Measurements from ENCODE around the gene PLBD2.
"Not testable (repeated sequence)": the region's sequence is repeated elsewhere in the genome, so short reads cannot be mapped to it uniquely, and the experiment has no call there.

Gene PLBD2

GRCh38 chr12:113334786-113335539 lies 23.4 kb upstream of the PLBD2 start, which contains the start of gene SLC8B1:
Gene SLC8B1 (minus strand): TSS chr12:113335109. CDS start chr12:113332878, 2,231 bp downstream.
- DNase-seq: peak; percentile 39

DNA sequence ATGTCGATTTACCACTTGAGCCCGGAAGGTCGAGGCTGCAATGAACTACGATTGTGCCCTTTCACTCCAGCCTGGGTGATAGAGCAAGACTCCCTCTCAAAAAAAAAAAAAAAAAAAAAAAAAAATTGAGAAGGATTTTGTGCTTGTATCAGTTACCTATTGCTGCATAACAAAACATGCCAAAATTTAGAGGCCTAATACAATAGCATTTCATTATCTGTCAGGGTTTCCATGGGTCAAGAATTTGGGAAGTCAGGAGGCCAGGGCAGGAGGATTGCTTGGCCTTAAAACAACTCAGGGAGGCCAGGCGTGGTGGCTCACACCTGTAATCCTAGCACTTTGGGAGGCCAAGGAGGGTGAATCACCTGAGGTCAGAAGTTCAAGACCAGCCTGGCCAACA lies 18.8 kb upstream of the PLBD2 start:
- no peak for DNase-seq

- DNase-seq: no peak
Measured at GRCh38 chr12:113340061-113340460, 18.3 kb upstream of the PLBD2 start.

DNA sequence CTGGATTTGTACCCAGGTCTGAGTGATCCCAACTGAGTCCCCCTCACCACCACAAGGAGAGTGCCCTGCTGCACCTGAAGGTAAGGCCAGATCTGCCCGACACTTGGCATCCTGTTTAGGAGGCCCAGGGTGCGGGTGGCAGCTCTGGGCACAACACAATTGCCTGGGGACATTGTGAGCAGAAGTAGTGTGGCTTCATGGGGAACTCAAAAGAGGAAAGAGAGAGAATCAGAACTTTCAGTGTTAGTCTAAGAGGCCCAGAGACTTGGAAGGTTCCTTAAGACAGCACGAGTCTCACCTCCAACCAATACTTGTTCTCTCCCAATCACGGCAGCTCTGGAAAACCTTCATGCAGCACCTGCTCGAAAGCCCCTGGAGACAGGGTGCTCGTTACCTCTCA lies 16.9 kb upstream of the PLBD2 start:
- no peak for DNase-seq

- no peak for DNase-seq
Measured at GRCh38 chr12:113345318-113345717, 13.1 kb upstream of the PLBD2 start.

GRCh38 chr12:113346353-113346752 lies 12.0 kb upstream of the PLBD2 start:
- no peak for DNase-seq

GRCh38 chr12:113347107-113347506 lies 11.3 kb upstream of the PLBD2 start:
- DNase-seq: no peak

- DNase-seq: no peak
Measured at GRCh38 chr12:113347892-113348291, 10.5 kb upstream of the PLBD2 start.

GRCh38 chr12:113348849-113349536 lies 9.4 kb upstream of the PLBD2 start:
- no peak for DNase-seq

GRCh38 chr12:113351089-113351488 lies 7.3 kb upstream of the PLBD2 start:
- no peak for DNase-seq

DNA sequence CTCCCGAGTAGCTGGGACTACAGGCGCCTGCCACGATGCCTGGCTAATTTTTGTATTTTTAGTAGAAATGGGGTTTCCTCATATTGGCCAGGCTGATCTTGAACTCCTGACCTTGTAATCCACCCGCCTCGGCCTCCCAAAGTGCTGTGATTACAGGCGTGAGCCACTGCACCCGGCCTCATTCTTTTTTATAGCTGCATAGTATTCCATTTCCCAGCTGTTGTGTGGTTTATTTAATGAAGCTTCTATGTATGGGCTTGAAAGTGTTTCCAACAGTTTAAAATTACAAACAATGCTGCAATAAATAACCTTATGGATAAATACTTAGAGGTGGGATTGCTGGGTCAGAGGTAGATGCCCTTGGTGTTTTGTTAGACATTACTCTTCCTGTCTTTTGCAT lies 4.2 kb upstream of the PLBD2 start:
- not testable (repeated sequence) for DNase-seq

- no peak for DNase-seq
Measured at GRCh38 chr12:113359133-113359938, 949 bp downstream of the PLBD2 start.

GRCh38 chr12:113359939-113360748 lies 1.8 kb downstream of the PLBD2 start:
- DNase-seq: no peak

- no peak for DNase-seq
Measured at GRCh38 chr12:113361574-113362370, 3.4 kb downstream of the PLBD2 start.

DNA sequence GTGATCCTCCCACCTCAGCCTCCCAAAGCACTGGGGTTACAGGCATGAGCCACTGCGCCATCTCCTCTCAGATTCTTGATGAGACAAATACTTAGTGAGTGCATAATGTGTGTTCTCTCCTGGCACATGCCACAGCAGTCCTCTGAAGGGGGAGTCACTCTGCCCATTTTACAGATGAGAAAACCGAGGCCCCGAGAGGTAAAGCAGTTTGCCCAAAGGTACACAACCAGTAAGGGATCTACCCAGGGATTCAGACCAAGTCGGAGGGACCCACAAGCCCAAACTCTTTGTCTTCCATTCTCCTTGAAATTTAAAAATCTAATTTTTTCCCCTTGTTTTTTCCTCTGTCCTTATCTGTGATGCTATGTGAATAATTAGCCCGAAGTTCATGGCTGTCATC lies 6.3 kb downstream of the PLBD2 start:
- DNase-seq: no peak

DNA sequence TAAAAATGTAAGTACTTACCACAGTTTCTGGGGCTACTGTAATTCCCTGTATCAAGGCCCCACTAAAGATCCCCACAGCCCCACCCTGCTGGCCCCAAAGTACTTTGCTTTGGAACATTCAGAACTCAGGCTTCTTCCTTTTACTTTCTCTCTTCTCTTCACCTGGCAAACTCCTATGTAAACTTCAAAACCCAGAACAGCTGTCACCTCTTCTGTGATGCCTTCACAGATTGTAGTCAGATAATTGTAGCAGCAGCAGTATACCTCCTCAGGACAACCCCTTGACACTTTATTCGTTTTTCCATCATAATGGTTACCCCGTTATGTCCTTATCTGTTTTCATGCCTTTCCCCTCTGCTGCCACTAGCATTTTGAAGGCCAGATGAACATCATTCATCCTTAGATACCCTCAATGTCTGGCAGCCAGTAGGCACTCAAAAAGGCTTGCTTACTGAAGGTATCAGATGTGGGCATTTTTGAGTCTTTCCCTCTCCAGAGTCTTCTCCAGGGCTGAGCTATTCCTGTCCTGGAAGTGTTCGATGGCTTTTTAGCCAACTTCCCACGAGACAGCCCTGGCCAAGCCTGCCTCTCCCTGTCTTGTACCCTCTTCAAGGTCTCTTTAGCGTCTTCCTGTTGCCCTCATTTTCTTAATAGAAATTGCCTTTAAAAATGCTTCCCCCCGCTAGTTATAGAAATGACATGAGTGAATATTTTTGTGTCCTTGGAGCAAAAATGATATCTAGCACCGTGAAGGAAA lies 7.4 kb downstream of the PLBD2 start:
- no peak for DNase-seq

GRCh38 chr12:113366827-113367226 lies 8.4 kb downstream of the PLBD2 start:
- no peak for DNase-seq

- no peak for DNase-seq
Measured at GRCh38 chr12:113368331-113368730, 9.9 kb downstream of the PLBD2 start.

DNA sequence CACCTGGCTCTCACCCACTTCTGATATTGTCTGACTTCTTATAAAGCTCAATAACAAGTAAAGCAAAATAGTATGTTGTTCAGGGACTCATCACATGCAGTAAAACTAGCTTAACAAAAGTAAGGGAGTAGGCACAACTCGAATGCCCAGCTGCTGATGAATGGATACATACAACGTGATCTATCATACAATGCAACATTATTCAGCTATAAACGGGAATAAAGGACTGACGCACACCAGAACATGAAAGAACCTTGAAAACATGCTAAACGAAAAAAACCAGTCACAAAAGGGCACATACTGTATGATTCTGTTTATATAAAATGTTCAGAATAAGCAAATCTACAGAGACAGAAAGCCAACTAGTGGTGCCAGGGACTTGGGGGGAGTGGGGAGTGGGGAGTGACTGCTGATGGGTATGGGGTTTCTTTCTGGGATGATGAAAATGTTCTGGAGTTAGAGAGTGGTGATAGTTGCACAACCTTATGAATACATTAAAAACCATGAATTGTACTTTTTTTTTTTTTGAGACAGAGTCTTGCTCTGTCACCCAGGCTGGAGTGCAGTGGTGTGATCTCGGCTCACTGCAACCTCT lies 11.1 kb downstream of the PLBD2 start:
- no peak for DNase-seq

DNA sequence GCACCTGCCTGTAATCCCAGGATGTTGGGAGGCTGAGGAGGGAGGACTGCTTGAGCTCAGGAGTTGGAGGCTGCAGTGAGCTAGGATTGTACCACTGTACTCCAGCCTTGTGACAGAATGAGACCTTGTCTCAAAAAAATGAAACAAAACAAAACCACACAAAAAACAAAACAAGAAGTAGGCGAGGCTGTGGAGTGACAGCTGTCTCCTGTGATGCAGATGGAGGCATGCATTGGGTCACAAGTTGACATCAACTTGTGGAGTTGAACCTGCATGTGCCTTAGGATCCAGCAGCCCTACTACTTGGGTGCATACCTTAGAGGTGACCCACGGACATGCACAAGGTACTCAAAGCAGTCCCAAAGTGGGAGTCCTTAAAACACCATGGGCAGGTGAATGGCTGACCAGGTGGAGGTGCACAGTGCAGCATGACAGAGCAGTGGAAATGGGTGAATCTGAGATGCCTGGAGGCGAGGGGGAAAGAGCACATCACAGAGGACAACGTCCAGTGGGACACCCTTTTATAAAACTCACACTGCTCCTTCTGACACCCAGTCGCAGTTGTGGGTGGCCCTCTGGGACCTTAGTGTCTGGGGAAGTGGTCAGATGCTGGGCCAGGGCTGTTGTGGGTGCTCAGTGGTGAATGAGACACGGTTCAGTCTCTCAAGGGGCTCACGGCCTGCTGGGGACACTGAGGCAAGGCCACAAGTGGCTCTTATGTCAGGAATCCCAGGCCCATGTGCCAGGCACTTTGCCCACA lies 12.7 kb downstream of the PLBD2 start:
- no peak for DNase-seq
